Vagina (tissue), 2 donors: ENCODE data around the gene PPP2R2D. TPM values are rescaled to one million over a fixed set of nuclear protein-coding genes. Genes with fewer than 3 reads are reported as not detected.

Experiments used
- DNase-seq, 2 donors: peaks; one replicate each; pipeline ENCODE4 v3.0.0-alpha.2; 2017; ENCODE audit errors: extremely low spot score in 2 of 2
- H3K27ac ChIP-seq: fragments of 200-600 bp; sonication (generic); one replicate; pipeline ENCODE4 v1.5.1; 2019
- H3K27me3 ChIP-seq: fragments of 200-600 bp; sonication (generic); one replicate; pipeline ENCODE4 v1.5.1; 2019
- H3K36me3 ChIP-seq, 2 donors: fragments of 200-600 bp; sonication (generic); one replicate each; pipeline ENCODE4 v1.5.1; 2017 to 2019
- H3K4me1 ChIP-seq: fragments of 200-600 bp; sonication (generic); one replicate; pipeline ENCODE4 v1.5.1; 2019
- H3K4me3 ChIP-seq, 2 donors: fragments of 200-600 bp; sonication (generic); 1 replicate in 1 of 2; 2 replicates in 1 of 2; pipeline ENCODE4 v1.5.1; 2016 to 2019
- H3K9me3 ChIP-seq: fragments of 200-600 bp; sonication (generic); one replicate; pipeline ENCODE4 v1.5.1; 2019
- POLR2A ChIP-seq, 2 donors: fragments of 450-650 bp; IDR thresholded peaks; one replicate each; pipeline ENCODE4 v1.6.1; 2017; ENCODE audit warnings: antibody characterized with exemption in 2 of 2, mild to moderate bottlenecking in 2 of 2, moderate library complexity in 2 of 2
- POLR2AphosphoS5 ChIP-seq, 2 donors: sonication (generic); formaldehyde crosslinking; IDR thresholded peaks; one replicate each; pipeline ENCODE4 v1.9.0; 2017; ENCODE audit warnings: antibody characterized with exemption in 2 of 2, mild to moderate bottlenecking in 2 of 2, low read depth in 1 of 2; ENCODE audit not compliant: insufficient read depth in 1 of 2
- intact Hi-C: fragments of 100-400 bp; cut with DNase I; formaldehyde crosslinking; loops from one replicate; pipeline ENCODE4 v1.15.1; 2023
- total RNA-seq: library from RNA; depleted of rRNA; stranded (reverse); fragments of >200 nt; gene quantifications from one replicate; pipeline ENCODE4 v1.2.3, GENCODE V29; 2016
- TF ChIP-seq, protein P1 (sequence below), 3 experiments: fragments of 450-650 bp in 2 of 3; fragments of 200-600 bp in 1 of 3; sonication (generic) in 1 of 3; IDR thresholded peaks; one replicate each; pipeline ENCODE4 v1.5.1; 2017 to 2019; ENCODE audit warnings: antibody characterized with exemption in 3 of 3, mild to moderate bottlenecking in 2 of 3, moderate library complexity in 2 of 3

PPP2R2D gene
- total RNA-seq, 1 donor from 2014 or later: 49.4 TPM

DNA sequence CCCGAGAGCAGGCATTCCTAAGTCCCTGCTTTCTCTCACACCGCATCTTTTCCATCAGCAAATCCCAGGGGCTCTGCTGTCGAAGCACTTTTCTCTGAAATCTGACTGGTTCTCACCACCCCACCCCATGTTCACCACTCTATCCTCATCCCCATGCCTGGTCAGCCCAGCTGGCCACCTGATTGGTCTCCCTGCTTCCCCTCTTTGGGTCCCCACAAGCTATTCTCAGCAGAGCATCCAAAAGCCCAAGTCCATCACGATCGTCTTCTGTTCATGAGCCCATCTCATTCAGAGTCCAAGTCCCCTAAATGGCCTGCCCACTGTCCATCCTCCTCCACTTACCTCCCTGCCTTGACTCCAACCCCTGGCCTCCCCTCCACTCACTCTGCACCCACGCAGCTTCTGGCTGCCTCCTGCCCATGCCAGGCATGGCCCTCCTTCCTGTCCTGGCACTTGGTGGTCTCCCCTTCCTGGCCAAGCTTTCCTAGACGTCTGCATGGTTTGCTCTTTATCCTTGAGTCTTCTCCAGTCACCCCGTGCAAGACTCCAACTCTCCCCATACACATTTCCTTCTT is 1.6 kb upstream of the PPP2R2D start:
- H3K36me3 ChIP-seq: no peaks in the 10 kb centered on the region
- no peak overlapping the region for H3K4me3 ChIP-seq
- TF ChIP-seq POLR2A (IDR thresholded peaks at IDR 0.05) (no peak), POLR2AphosphoS5 (IDR thresholded peaks at IDR 0.05; ENCODE audit: insufficient read depth in 1 of 2, low read depth in 1 of 2) (no peak)
- TF ChIP-seq, protein P1, sequence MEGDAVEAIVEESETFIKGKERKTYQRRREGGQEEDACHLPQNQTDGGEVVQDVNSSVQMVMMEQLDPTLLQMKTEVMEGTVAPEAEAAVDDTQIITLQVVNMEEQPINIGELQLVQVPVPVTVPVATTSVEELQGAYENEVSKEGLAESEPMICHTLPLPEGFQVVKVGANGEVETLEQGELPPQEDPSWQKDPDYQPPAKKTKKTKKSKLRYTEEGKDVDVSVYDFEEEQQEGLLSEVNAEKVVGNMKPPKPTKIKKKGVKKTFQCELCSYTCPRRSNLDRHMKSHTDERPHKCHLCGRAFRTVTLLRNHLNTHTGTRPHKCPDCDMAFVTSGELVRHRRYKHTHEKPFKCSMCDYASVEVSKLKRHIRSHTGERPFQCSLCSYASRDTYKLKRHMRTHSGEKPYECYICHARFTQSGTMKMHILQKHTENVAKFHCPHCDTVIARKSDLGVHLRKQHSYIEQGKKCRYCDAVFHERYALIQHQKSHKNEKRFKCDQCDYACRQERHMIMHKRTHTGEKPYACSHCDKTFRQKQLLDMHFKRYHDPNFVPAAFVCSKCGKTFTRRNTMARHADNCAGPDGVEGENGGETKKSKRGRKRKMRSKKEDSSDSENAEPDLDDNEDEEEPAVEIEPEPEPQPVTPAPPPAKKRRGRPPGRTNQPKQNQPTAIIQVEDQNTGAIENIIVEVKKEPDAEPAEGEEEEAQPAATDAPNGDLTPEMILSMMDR (IDR thresholded peaks at IDR 0.05): no peak
- intact Hi-C loops: no loop called here
- H3K27ac ChIP-seq: no peak overlapping the region
- no peaks in the 10 kb centered on the region for H3K27me3 ChIP-seq
- no peak for DNase-seq
- H3K9me3 ChIP-seq: no peaks in the 10 kb centered on the region
- peaks cover 33% of the 10 kb centered on the region for H3K4me1 ChIP-seq

DNA sequence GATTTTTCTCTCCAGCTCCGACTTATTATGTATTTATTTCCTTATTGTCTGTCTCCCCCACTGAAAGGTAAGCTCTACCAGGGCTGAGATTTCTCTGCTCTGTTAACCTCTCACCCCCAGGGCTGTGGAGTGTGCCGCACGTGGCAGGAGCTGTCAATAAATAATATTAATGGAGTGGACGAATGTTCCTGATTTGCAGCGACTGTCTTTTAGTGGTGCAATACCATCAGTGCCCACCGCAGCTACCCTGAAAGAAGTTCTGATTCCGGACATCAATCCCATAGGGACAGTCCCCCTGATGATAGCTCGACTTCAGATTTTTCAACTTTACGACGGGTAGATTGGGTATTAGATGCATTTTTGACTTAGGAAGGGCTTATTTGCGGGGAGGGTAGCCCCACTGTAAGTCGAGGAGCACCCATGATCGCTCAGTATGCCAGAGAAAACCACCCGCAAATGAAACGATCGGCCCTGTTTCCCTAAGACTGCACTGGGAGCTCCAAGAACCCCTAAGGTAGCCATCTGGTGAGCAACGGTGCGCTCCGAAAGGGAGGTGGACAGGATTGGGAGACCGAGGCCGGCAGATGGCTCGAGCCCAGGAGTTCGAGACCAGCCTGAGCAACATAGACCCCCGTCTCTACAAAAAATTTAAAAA is 986 bp upstream of the PPP2R2D start:
- no peak for DNase-seq
- no peaks in the 10 kb centered on the region for H3K27me3 ChIP-seq
- intact Hi-C loops: loop anchor here (10.0 kb wide), 2 partner anchors 65 to 435 kb away; partner anchors contain the start of gene LRRC27
- peaks cover 39% of the 10 kb centered on the region for H3K4me1 ChIP-seq
- H3K27ac ChIP-seq: peak overlapping the region; percentile 94
- TF ChIP-seq, protein P1 (IDR thresholded peaks at IDR 0.05): no peak
- TF ChIP-seq POLR2A (IDR thresholded peaks at IDR 0.05) (no peak), POLR2AphosphoS5 (IDR thresholded peaks at IDR 0.05; ENCODE audit: insufficient read depth in 1 of 2, low read depth in 1 of 2) (no peak)
- H3K4me3 ChIP-seq: peak overlapping the region; percentile 91 to 98
- H3K36me3 ChIP-seq: no peaks in the 10 kb centered on the region
- H3K9me3 ChIP-seq: no peaks in the 10 kb centered on the region

DNA sequence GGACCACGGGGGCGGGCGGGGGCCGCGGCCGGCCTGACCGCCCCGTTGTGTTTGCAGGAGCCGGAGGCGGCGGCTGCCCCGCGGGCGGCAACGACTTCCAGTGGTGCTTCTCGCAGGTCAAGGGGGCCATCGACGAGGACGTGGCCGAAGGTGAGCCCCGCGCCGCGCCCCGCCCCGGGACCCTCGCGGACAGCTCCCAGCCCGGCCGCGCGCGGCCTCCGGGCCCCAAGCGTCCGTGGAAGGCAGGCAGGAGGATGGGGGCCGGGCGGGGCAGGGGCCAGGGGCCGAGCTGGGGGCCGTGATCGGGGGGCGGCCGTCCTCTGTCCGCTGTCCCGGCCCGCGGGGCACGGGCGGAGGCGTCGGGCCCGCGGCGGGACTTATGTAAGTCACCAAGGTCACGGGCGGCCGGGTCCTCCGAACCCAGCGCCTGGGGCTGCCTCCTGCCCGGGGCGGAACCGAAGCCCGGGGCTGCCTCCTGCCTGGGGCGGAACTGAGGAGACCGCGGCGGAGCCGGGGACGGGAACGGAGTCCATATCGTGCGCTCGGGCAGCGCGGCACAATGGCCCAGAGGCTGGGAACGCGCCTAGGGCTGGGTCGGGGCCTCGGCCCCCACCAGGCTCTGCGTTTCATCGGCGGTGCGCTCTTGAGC is 497 bp downstream of the PPP2R2D start:
- Histone ChIP-seq H3K9me3 (no peaks in the 10 kb centered on the region), H3K27ac (peak overlapping the region; percentile 94), H3K36me3 (no peaks in the 10 kb centered on the region), H3K4me3 (peak overlapping the region; percentile 91 to 98), H3K4me1 (peaks cover 54% of the 10 kb centered on the region), H3K27me3 (no peaks in the 10 kb centered on the region)
- TF ChIP-seq POLR2AphosphoS5 (IDR thresholded peaks at IDR 0.05; ENCODE audit: insufficient read depth in 1 of 2, low read depth in 1 of 2) (peak in 1 of 2 donors; percentile 40), POLR2A (IDR thresholded peaks at IDR 0.05) (no peak)
- intact Hi-C loops: loop anchor here (10.0 kb wide), 2 partner anchors 63 to 433 kb away; partner anchors contain the start of gene LRRC27
- DNase-seq: no peak

DNA sequence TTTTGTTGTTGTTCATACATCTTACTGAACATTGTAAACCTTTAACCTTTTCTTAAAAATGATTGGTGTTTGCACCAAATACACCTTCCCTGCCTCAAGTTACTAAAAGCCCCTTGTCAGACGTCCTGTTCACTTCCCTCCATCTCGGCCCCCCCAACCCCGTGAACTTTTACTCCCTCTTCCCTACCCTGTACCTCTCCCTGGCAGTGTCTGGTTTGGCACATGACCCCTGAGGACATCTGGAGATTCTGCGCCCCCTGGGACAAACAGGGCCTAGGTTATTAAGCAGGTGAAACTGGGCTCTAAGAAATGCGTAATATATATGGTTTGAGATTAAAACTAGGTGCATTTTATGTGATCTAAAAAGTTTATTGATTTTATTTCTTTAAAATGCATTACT is 1.4 kb downstream of the PPP2R2D start:
- no peaks in the 10 kb centered on the region for H3K27me3 ChIP-seq
- DNase-seq: no peak
- TF ChIP-seq POLR2AphosphoS5 (IDR thresholded peaks at IDR 0.05; ENCODE audit: insufficient read depth in 1 of 2, low read depth in 1 of 2) (no peak), POLR2A (IDR thresholded peaks at IDR 0.05) (no peak)
- TF ChIP-seq, protein P1 (IDR thresholded peaks at IDR 0.05): no peak
- H3K27ac ChIP-seq: peak overlapping the region; percentile 94
- no peaks in the 10 kb centered on the region for H3K9me3 ChIP-seq
- peaks cover 61% of the 10 kb centered on the region for H3K4me1 ChIP-seq
- H3K36me3 ChIP-seq: no peaks in the 10 kb centered on the region
- H3K4me3 ChIP-seq: peak overlapping the region; percentile 91 to 98
- intact Hi-C loops: loop anchor here (10.0 kb wide), 2 partner anchors 63 to 433 kb away; partner anchors contain the start of gene LRRC27

DNA sequence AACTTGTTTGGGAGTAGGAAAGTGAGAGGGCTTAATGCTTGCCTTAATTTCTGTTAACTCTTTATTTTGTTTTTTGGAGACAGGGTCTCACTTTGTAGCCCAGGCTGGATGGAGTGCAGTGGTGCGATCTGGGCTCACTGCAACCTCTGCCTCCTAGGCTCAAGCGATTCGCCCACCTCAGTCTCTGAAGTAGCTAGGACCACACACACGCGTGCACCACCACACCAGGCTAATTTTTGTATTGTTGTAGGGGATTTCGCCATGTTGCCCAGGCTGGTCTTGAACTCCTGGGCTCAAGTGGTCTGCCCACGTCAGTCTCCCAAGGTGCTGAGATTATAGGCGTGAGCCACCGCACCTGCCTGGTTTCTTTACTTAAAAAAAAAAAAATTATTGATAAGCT is 1.9 kb downstream of the PPP2R2D start:
- H3K36me3 ChIP-seq: no peaks in the 10 kb centered on the region
- no peaks in the 10 kb centered on the region for H3K9me3 ChIP-seq
- H3K4me3 ChIP-seq: no peak overlapping the region
- intact Hi-C loops: loop anchor here (10.0 kb wide), 2 partner anchors 62 to 432 kb away; partner anchors contain the start of gene LRRC27
- H3K27ac ChIP-seq: no peak overlapping the region
- H3K27me3 ChIP-seq: no peaks in the 10 kb centered on the region
- DNase-seq: no peak
- H3K4me1 ChIP-seq: peaks cover 65% of the 10 kb centered on the region
- TF ChIP-seq POLR2AphosphoS5 (IDR thresholded peaks at IDR 0.05; ENCODE audit: insufficient read depth in 1 of 2, low read depth in 1 of 2) (no peak), POLR2A (IDR thresholded peaks at IDR 0.05) (no peak)
- TF ChIP-seq, protein P1 (IDR thresholded peaks at IDR 0.05): no peak
